ENCODE measurements around the gene FERMT2. TPM values are rescaled to one million over a fixed set of nuclear protein-coding genes. Genes with fewer than 3 reads are reported as not detected.
"Not testable (repeated sequence)": the region's sequence is repeated elsewhere in the genome, so short reads cannot be mapped to it uniquely, and the experiment has no call there.

FERMT2 gene
- total RNA-seq, 1 donor from 2014 or later: 44.4 TPM

DNA sequence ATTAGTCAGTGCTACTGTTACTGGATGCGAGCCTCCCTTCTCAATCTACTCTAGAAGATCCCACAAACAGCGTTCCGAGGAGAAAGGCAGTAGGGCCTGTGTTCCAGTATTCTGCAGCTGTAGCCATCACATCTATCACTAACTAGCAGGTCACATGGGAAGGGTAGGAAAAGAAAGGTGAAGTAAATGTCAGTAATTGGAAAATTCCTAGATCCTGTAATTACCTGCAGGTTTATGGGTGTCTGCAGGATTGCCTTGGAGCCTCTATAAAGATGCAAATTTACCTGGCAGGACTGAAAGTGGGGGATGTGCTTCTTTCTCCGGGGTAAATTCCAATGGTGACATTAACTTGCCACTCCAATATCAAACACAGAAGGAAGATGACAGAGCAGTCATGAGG lies 77.8 kb downstream of the FERMT2 start:
- DNase-seq (ENCODE audit: low spot score, unreplicated experiment): no peak
- Mint-ChIP-seq H3K4me3 (ENCODE audit: low read depth) (no peak overlapping the region), H3K27me3 (no peaks in the 10 kb centered on the region), H3K9me3 (ENCODE audit: low read depth) (no peaks in the 10 kb centered on the region), H3K36me3 (ENCODE audit: insufficient read depth) (peaks cover 25% of the 10 kb centered on the region), H3K27ac (peak overlapping the region; percentile 8), H3K4me1 (ENCODE audit: low read depth) (no peaks in the 10 kb centered on the region)
- TF ChIP-seq, protein P1, sequence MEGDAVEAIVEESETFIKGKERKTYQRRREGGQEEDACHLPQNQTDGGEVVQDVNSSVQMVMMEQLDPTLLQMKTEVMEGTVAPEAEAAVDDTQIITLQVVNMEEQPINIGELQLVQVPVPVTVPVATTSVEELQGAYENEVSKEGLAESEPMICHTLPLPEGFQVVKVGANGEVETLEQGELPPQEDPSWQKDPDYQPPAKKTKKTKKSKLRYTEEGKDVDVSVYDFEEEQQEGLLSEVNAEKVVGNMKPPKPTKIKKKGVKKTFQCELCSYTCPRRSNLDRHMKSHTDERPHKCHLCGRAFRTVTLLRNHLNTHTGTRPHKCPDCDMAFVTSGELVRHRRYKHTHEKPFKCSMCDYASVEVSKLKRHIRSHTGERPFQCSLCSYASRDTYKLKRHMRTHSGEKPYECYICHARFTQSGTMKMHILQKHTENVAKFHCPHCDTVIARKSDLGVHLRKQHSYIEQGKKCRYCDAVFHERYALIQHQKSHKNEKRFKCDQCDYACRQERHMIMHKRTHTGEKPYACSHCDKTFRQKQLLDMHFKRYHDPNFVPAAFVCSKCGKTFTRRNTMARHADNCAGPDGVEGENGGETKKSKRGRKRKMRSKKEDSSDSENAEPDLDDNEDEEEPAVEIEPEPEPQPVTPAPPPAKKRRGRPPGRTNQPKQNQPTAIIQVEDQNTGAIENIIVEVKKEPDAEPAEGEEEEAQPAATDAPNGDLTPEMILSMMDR (IDR thresholded peaks at IDR 0.05; ENCODE audit: unreplicated experiment): no peak

DNA sequence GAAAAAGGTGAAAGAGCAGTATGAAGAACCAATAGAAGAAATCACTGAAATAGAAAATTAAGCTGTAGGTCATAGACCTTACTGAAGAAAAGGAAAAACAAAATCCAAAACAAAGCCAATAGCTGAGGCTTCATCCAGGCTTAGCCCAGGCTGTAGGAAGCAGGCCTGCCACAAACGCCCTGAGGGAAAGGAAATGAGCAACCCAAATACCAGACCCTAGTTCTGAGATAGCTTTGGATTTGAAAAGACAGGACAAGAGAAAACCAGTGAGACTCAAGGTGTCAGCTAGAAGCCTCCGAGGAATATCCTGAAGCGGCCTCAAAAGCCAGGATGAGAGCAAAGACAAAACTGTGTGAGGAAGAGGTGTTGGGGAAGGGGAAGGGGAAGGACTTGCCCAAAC lies 79.2 kb downstream of the FERMT2 start:
- TF ChIP-seq, protein P1 (IDR thresholded peaks at IDR 0.05; ENCODE audit: unreplicated experiment): no peak
- H3K27ac Mint-ChIP-seq: peak overlapping the region; percentile 47
- H3K4me1 Mint-ChIP-seq (ENCODE audit: low read depth): no peaks in the 10 kb centered on the region
- H3K27me3 Mint-ChIP-seq: no peaks in the 10 kb centered on the region
- no peak overlapping the region for H3K4me3 Mint-ChIP-seq (ENCODE audit: low read depth)
- H3K36me3 Mint-ChIP-seq (ENCODE audit: insufficient read depth): peaks cover 22% of the 10 kb centered on the region
- no peaks in the 10 kb centered on the region for H3K9me3 Mint-ChIP-seq (ENCODE audit: low read depth)
- no peak for DNase-seq (ENCODE audit: low spot score, unreplicated experiment)

DNA sequence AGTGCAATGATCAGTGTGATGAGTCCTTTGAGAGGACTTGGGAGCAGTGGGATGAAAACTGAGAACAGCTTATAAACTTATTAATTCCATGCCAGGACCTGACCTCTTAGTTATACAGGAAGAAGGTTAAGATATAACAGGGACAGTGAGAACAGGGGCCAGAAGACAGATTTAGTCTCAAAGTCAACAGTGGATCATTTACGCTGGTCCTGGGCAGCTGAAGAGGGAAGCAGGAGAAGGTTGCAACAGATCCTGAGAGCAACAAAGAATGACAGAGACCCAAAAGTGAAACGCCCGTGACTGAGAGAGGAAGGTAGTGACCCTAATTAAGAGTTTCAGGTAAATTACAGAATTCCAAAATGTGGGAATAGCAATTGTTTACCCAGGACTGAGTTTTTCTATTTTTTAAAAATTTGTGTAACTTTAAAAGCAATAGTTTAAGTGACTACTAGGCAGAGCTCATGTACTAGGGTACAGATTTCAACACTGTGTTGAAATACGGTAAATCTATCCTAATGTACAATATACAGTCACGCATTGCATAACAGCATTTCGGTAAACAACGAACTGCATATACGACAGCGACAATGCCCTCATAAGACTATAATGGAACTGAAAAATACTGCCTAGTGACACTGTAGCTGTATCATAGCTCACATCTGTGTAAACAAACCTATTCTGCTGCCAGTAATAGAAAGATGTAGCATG lies 81.8 kb downstream of the FERMT2 start:
- Mint-ChIP-seq H3K27ac (no peak overlapping the region), H3K27me3 (no peaks in the 10 kb centered on the region)
- TF ChIP-seq, protein P1 (IDR thresholded peaks at IDR 0.05; ENCODE audit: unreplicated experiment): no peak

DNA sequence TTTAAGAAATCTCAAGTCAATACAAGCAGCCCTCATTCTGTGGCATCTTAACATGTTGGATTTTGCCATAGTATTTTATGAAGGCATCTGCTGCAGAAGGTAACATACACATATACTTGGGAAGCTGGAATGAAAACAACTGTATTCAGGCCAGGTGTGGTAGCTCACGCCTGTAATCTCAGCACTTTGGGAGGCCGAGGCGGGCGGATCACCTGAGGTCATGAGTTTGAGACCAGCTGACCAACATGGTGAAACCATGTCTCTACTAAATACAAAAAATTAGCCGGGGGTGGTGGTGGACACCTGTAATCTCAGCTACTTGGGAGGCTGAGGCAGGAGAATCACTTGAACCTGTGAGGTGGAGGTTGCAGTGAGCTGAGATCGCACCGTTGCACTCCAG lies 86.0 kb downstream of the FERMT2 start:
- not testable (repeated sequence) for H3K4me1 Mint-ChIP-seq (ENCODE audit: low read depth); DNase-seq (ENCODE audit: low spot score, unreplicated experiment); H3K27me3 Mint-ChIP-seq; H3K27ac Mint-ChIP-seq; H3K4me3 Mint-ChIP-seq (ENCODE audit: low read depth); H3K9me3 Mint-ChIP-seq (ENCODE audit: low read depth)
- peaks cover 15% of the 10 kb centered on the region for H3K36me3 Mint-ChIP-seq (ENCODE audit: insufficient read depth)

More for the DNA sequence above, 81.8 kb downstream of the FERMT2 start:
- Mint-ChIP-seq H3K4me3 (ENCODE audit: low read depth) (no peak overlapping the region), H3K9me3 (ENCODE audit: low read depth) (no peaks in the 10 kb centered on the region), H3K4me1 (ENCODE audit: low read depth) (no peaks in the 10 kb centered on the region), H3K36me3 (ENCODE audit: insufficient read depth) (peaks cover 20% of the 10 kb centered on the region)
- no peak for DNase-seq (ENCODE audit: low spot score, unreplicated experiment)

DNA sequence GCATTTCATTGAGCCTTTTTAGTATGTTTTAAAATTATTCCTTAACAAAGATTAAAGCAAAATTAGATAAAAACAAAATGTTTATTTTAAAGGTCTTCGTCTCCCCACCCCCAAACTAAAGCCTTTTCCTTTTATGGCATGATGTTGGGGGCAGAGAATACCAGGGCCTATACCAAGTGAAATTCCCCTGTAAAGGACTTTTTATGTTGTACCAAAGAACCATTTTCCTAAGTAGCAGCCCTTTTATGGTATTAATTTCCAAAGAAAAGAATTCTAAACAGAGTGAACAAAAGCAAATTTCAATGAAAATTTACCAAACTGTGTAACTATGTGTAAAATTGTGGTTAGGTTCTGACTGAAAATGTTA lies 87.5 kb downstream of the FERMT2 start:
- H3K9me3 Mint-ChIP-seq (ENCODE audit: low read depth): no peaks in the 10 kb centered on the region
- H3K4me1 Mint-ChIP-seq (ENCODE audit: low read depth): no peaks in the 10 kb centered on the region
- no peak overlapping the region for H3K4me3 Mint-ChIP-seq (ENCODE audit: low read depth)
- H3K27ac Mint-ChIP-seq: no peak overlapping the region
- H3K27me3 Mint-ChIP-seq: no peaks in the 10 kb centered on the region
- DNase-seq (ENCODE audit: low spot score, unreplicated experiment): no peak
- H3K36me3 Mint-ChIP-seq (ENCODE audit: insufficient read depth): peaks cover 26% of the 10 kb centered on the region
- TF ChIP-seq, protein P1 (IDR thresholded peaks at IDR 0.05; ENCODE audit: unreplicated experiment): no peak

All from progenitor cell of endocrine pancreas (in vitro differentiated cells).